Tibial nerve (tissue), 4 donors: ENCODE data around the gene B3GALT2. TPM values are rescaled to one million over a fixed set of nuclear protein-coding genes. Genes with fewer than 3 reads are reported as not detected.

ENCODE experiments used
- DNase-seq, 2 donors: peaks; one replicate each; pipeline ENCODE4 v3.0.0-alpha.2; 2019; ENCODE audit warnings: low spot score in 2 of 2
- H3K27ac ChIP-seq, 4 donors: fragments of 200-600 bp; sonication (generic) in 3 of 4; one replicate each; pipeline ENCODE4 v1.5.1; 2017 to 2019; ENCODE audit warnings: mild to moderate bottlenecking in 1 of 4
- H3K27me3 ChIP-seq, 2 donors: fragments of 200-600 bp; sonication (generic) in 1 of 2; one replicate each; pipeline versions ENCODE4 v1.5.1 to v1.6.0; 2017 to 2019
- H3K36me3 ChIP-seq, 3 donors: fragments of 200-600 bp; sonication (generic); one replicate each; pipeline ENCODE4 v1.5.1; 2018 to 2019
- H3K4me1 ChIP-seq, 4 donors: fragments of 200-600 bp; sonication (generic) in 3 of 4; one replicate each; pipeline ENCODE4 v1.5.1; 2017 to 2019
- H3K4me3 ChIP-seq, 4 donors: fragments of 200-600 bp; sonication (generic) in 3 of 4; one replicate each; pipeline ENCODE4 v1.5.1; 2017 to 2019; ENCODE audit warnings: mild to moderate bottlenecking in 1 of 4, moderate library complexity in 1 of 4
- H3K9me3 ChIP-seq, 4 donors: fragments of 200-600 bp; sonication (generic) in 3 of 4; one replicate each; pipeline ENCODE4 v1.5.1; 2017 to 2019
- EP300 ChIP-seq, 2 donors: sonication (generic); formaldehyde crosslinking; IDR thresholded peaks; one replicate each; pipeline ENCODE4 v1.6.1; 2017; ENCODE audit warnings: antibody characterized with exemption in 2 of 2, mild to moderate bottlenecking in 1 of 2
- POLR2A ChIP-seq, 2 donors: fragments of 450-650 bp; IDR thresholded peaks; one replicate each; pipeline ENCODE4 v1.6.1; 2017; ENCODE audit warnings: antibody characterized with exemption in 2 of 2, mild to moderate bottlenecking in 2 of 2, moderate library complexity in 2 of 2
- WGBS, 2 donors: methylation state at CpG; one replicate each; pipeline ENCODE4 v1.1.5; 2018; 5-methylcytosine and 5-hydroxymethylcytosine counted together
- small RNA-seq: library from RNA; depleted of rRNA; stranded (forward); fragments of <200 nt; gene quantifications from one replicate; pipeline ENCODE3, GENCODE V24; 2016
- total RNA-seq, 4 donors: library from RNA; depleted of rRNA; stranded (reverse); fragments of >200 nt; gene quantifications; one replicate each; pipeline ENCODE4 v1.1.0, GENCODE V29; 2016
- TF ChIP-seq, protein P1 (sequence below), 5 experiments: fragments of 200-600 bp in 3 of 5; fragments of 450-650 bp in 2 of 5; sonication (generic) in 3 of 5; IDR thresholded peaks; one replicate each; pipeline ENCODE4 v1.5.1; 2016 to 2019; ENCODE audit warnings: antibody characterized with exemption in 5 of 5, mild to moderate bottlenecking in 3 of 5, moderate library complexity in 2 of 5

B3GALT2 gene
- total RNA-seq, 4 donors from 2014 or later: 3.9 to 11.7 (median 6.3) TPM

DNA sequence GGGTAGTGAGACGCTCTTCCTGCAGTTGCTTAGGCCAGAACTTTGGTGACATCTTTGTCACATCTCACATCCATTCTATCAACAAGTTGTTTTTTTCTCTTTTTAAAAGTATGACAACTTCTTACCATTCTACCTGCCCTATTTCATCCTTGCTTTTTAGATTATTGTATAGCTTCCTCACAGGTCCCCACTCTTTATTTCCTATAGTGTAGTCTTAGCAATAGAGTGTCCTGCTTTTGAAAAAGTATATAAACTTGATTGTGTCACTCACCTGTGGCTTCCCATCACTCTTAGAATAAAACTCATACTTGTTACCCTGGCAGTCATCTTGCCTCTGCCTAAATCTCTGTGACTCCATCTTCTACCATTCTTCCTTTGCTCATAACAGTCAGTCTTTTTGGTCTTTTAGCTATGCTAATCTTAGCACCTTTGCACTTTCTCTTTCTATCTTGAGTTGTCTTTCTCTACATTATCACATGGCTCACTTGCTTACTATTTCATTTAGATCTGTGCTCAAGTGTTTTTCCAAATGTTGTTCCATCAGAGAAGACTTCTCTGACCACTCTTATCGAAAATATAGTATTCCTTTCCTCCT, 55.0 kb downstream of the B3GALT2 start:
- Histone ChIP-seq H3K9me3 (no peaks in the 10 kb centered on the region), H3K4me1 (peaks cover 0 to 26% (median 0%) of the 10 kb centered on the region in 4 donors), H3K36me3 (peaks cover 0 to 63% (median 0%) of the 10 kb centered on the region in 3 donors), H3K27ac (no peak overlapping the region), H3K27me3 (no peaks in the 10 kb centered on the region), H3K4me3 (no peak overlapping the region)
- no peak for DNase-seq
- TF ChIP-seq POLR2A (IDR thresholded peaks at IDR 0.05): no peak
- TF ChIP-seq EP300 (IDR thresholded peaks at IDR 0.05): no peak
- TF ChIP-seq, protein P1, sequence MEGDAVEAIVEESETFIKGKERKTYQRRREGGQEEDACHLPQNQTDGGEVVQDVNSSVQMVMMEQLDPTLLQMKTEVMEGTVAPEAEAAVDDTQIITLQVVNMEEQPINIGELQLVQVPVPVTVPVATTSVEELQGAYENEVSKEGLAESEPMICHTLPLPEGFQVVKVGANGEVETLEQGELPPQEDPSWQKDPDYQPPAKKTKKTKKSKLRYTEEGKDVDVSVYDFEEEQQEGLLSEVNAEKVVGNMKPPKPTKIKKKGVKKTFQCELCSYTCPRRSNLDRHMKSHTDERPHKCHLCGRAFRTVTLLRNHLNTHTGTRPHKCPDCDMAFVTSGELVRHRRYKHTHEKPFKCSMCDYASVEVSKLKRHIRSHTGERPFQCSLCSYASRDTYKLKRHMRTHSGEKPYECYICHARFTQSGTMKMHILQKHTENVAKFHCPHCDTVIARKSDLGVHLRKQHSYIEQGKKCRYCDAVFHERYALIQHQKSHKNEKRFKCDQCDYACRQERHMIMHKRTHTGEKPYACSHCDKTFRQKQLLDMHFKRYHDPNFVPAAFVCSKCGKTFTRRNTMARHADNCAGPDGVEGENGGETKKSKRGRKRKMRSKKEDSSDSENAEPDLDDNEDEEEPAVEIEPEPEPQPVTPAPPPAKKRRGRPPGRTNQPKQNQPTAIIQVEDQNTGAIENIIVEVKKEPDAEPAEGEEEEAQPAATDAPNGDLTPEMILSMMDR (IDR thresholded peaks at IDR 0.05): no peak
- WGBS, 2 donors: 71 to 78% methylated on average over 2 of the region's 2 CpGs

Small RNAs within 50 kb of the gene (small RNA-seq; reads per million reads assigned to genes)
- not detected for gene MIR1278

Other genes starting within 250 kb of the B3GALT2 start
- gene UCHL5, start 127.3 kb downstream of the B3GALT2 start, total RNA-seq: 10 to 100 TPM; 22.2 to 50.0 (median 29.0) TPM
- gene RO60, start 127.0 kb downstream of the B3GALT2 start, total RNA-seq: 100 to 1,000 TPM in 2 of 4 donors, 10 to 100 TPM in 2; 67.5 to 108 (median 91.3) TPM
- 1 to 10 TPM; 3.9 to 8.3 (median 4.8) TPM for gene GLRX2, start 81.2 kb downstream of the B3GALT2 start, total RNA-seq
- gene CDC73, start 64.6 kb downstream of the B3GALT2 start, total RNA-seq: 10 to 100 TPM; 41.4 to 89.4 (median 51.5) TPM